T-helper 17 cell (primary cell): ENCODE results near the gene CCDC182. TPM values are rescaled to one million over a fixed set of nuclear protein-coding genes. Genes with fewer than 3 reads are reported as not detected.

Experiments used
- ATAC-seq: fragments of 150-1000 bp; cut with Tn5 transposase; 2 replicates; pipeline ENCODE4 v1.10.0; 2021; ENCODE audit warnings: mild to moderate bottlenecking, moderate library complexity
- DNase-seq, 3 donors: peaks; one replicate each; pipeline versions ENCODE4 v3.0.0 to v3.0.0-alpha.2; 2020 to 2021
- H3K9me3 ChIP-seq: one replicate; pipeline ENCODE4 v1.7.0; 2013; ENCODE audit warnings: low read length, mild to moderate bottlenecking; ENCODE audit not compliant: control insufficient read depth, poor library complexity, severe bottlenecking
- H3K27ac Mint-ChIP-seq: one replicate; pipeline ENCODE4 v1.8.0; 2022; ENCODE audit warnings: mild to moderate bottlenecking, moderate library complexity, mixed read lengths
- H3K27me3 Mint-ChIP-seq: one replicate; pipeline ENCODE4 v1.8.0; 2022; ENCODE audit warnings: mixed read lengths
- H3K36me3 Mint-ChIP-seq: one replicate; pipeline ENCODE4 v1.8.0; 2022; ENCODE audit warnings: low read depth, mixed read lengths
- H3K4me1 Mint-ChIP-seq: one replicate; pipeline ENCODE4 v1.8.0; 2022; ENCODE audit warnings: mild to moderate bottlenecking, mixed read lengths
- H3K4me3 Mint-ChIP-seq: one replicate; pipeline ENCODE4 v1.8.0; 2022; ENCODE audit warnings: mild to moderate bottlenecking, moderate library complexity, mixed read lengths
- total RNA-seq, 4 donors: library from RNA in 2 of 4; stranded (reverse) in 2 of 4; gene quantifications; one replicate each; pipeline ENCODE4 v1.2.3 and lab custom pipeline; 2022 to 2026

Gene CCDC182
- total RNA-seq, 2 donors from 2014 or later = not detected

DNA sequence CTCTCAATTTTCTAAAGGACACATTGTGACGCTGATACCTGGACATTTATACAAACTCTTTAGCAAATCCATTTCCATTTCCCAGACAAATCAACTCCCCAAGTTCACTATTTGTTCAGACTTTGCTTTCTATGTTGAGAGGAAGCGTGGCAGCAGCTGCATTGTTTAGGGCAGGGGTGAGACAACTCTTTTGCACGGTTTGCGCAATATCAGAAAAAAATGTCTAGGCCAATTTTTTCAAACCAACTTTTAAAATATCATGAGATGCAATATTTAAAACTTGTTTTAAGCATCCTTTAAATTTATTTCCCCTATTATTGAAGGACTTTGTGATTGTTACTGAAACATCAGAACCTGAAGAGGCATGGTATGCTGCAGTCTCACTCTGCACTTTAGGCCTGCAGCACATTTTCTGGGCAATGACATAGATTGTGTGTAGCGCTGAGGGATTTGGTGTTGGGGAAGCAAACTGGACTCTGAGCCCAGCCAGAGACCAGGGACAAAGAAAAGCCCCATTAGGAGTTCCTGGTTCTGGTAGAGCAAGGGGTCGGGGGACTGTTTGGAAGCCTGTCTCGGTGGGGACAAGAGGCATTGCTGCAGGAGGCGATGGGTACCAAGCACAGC is 6.4 kb upstream of the CCDC182 start:
- ATAC-seq (no peak), DNase-seq (no peak)
- Mint-ChIP-seq H3K36me3 (peaks cover 5% of the 10 kb centered on the region), H3K27ac (no peak overlapping the region), H3K4me1 (peaks cover 7% of the 10 kb centered on the region), H3K4me3 (no peak overlapping the region), H3K27me3 (peaks cover 26% of the 10 kb centered on the region)
- no peaks in the 10 kb centered on the region for H3K9me3 ChIP-seq

DNA sequence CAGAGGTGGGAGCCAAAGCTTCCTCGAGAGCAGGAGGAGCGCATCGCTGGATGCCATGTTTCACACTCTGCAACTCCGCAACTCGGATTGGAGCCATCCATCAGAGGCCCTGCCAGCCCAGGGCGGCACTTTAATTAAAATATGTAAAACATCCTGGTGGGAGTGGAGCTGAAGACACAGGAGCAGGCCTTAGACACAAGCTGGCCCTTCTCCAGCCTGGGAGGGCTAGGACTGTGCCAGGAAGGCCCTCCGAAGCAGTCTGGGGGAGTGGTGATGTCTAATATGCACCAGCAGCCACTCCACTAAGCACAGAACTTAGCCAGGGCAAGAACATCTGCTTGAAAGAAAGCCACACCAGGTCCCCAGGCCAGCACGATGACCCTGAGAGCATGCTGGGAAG is 5.8 kb upstream of the CCDC182 start:
- peaks cover 27% of the 10 kb centered on the region for H3K27me3 Mint-ChIP-seq
- DNase-seq (no peak), ATAC-seq (no peak)
- H3K9me3 ChIP-seq = no peaks in the 10 kb centered on the region
- peaks cover 9% of the 10 kb centered on the region for H3K4me1 Mint-ChIP-seq
- no peak overlapping the region for H3K27ac Mint-ChIP-seq
- H3K4me3 Mint-ChIP-seq = no peak overlapping the region
- peaks cover 5% of the 10 kb centered on the region for H3K36me3 Mint-ChIP-seq

DNA sequence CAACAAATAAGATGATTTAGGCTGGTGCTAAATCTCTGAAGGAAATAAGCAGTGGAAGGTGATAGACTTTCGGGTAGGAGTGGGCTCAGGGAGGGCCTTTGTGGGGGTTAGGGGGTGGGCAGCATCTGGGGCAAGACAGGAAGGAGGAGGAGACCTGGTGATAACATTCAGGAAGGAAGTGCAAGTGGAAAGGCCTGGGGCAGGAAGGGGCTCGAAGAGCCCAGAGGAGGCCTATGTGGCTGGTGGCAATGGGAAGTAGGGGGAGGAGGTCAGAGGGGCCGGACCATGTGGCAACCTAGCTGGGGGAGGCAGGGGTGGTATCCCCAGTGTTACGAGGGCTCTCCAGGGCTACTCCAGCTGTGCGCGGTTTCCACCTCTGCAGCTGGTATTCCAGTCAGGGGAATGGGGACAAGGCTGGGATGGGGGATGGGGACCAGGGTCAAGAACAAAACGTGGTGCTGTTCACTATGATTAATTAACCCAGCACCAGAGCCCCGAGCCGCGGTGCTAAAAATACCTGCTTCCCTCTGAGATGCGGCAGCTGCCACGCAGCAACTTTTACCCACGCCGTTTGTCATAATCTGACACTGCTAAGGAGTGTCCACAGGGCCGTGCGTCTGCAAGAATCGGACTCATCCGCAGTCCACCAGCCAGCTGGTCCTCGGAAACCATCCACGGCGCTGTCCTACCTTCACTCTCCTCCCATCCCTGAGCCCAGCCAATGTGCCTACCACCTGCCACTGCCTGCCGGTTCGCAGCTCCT is 5.2 kb upstream of the CCDC182 start:
- Mint-ChIP-seq H3K27me3 (peaks cover 27% of the 10 kb centered on the region), H3K27ac (peak overlapping the region; percentile 87), H3K4me3 (no peak overlapping the region), H3K36me3 (peaks cover 5% of the 10 kb centered on the region), H3K4me1 (peaks cover 9% of the 10 kb centered on the region)
- no peak for DNase-seq
- ATAC-seq = no peak
- H3K9me3 ChIP-seq = no peaks in the 10 kb centered on the region

DNA sequence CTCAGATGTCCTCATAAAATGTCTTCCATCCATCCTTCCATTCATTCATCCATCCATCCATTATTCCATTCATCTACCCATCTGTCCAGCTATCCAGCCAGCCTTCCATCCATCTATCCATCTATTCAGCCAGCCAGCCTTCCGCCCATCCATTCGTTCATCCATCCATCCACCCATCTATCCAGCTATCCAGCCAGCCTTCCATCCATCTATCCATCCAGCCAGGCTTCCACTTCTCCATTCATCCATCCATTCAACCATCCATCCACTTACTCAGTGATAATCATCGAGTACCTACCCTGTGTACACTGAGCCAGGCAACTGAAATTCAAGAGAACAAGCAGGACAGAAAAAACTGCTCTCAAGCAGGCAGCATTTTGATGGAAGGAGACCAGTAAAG is 4.6 kb upstream of the CCDC182 start:
- peaks cover 5% of the 10 kb centered on the region for H3K36me3 Mint-ChIP-seq
- no peak overlapping the region for H3K4me3 Mint-ChIP-seq
- ATAC-seq = no peak
- DNase-seq = no peak
- peaks cover 27% of the 10 kb centered on the region for H3K27me3 Mint-ChIP-seq
- no peaks in the 10 kb centered on the region for H3K9me3 ChIP-seq
- H3K27ac Mint-ChIP-seq = peak overlapping the region; percentile 87
- peaks cover 9% of the 10 kb centered on the region for H3K4me1 Mint-ChIP-seq

DNA sequence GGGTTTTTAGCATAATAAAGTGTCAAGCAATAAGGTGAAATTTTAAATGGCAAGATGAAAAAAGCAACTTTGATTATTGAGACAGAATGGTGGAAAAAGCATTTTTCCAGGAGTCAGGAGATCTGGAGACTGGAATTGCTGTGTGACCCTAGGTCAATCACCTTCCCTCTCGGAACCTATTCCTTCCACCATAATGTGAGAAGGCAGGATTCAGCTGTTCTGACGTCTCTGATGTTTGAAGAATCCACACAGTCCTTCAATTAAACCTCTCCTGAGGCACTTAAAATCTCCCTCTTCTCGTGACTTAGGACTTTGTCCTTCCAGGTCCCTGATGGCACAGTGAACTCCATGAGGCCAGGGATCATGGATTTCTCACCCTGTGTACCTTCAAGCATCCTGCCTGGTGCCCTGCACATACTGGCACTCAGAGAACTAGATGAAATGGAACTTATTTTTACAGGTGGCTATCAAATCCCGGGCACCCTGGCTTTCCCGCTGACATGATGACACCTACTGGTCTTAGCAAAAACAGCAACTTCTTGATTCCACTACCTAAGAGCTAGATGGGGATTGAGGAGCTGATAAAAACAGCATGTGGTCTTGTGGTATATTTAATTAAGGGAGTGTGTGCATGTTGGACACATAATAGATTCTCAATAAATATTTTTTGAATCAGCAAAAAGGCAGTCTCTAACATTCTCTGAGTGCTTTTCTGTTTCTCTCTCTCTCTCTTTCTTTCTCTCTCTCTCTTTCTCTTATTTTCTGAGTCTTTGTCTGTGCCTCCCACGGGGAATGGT is 2.3 kb upstream of the CCDC182 start:
- DNase-seq (peak in 1 of 3 donors; percentile 10), ATAC-seq (peak; percentile 73)
- Mint-ChIP-seq H3K36me3 (peaks cover 5% of the 10 kb centered on the region), H3K4me1 (peaks cover 12% of the 10 kb centered on the region), H3K4me3 (no peak overlapping the region), H3K27ac (no peak overlapping the region), H3K27me3 (peaks cover 41% of the 10 kb centered on the region)
- H3K9me3 ChIP-seq = no peaks in the 10 kb centered on the region

DNA sequence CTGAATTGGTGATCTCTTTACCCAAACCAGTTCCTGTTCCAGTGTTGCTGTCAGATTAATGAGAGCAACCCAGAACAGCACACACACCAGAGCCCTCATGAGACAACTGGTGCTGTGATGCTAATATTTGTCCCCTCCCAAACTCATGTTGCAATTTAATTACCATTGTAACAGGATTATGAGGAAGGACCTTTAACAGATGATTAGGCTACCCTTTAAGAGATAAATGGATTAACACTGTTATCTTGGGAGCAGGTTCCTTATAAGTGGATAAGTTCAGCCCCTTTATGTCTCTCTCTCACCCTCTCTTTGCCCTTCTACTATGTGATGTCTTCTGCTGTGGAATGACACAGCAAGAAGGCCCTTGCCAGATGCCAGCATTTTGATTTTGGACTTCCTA is 1.1 kb upstream of the CCDC182 start:
- Mint-ChIP-seq H3K27me3 (peaks cover 46% of the 10 kb centered on the region), H3K4me3 (no peak overlapping the region), H3K4me1 (peaks cover 12% of the 10 kb centered on the region), H3K27ac (no peak overlapping the region), H3K36me3 (peaks cover 5% of the 10 kb centered on the region)
- ATAC-seq (no peak), DNase-seq (no peak)
- no peaks in the 10 kb centered on the region for H3K9me3 ChIP-seq

DNA sequence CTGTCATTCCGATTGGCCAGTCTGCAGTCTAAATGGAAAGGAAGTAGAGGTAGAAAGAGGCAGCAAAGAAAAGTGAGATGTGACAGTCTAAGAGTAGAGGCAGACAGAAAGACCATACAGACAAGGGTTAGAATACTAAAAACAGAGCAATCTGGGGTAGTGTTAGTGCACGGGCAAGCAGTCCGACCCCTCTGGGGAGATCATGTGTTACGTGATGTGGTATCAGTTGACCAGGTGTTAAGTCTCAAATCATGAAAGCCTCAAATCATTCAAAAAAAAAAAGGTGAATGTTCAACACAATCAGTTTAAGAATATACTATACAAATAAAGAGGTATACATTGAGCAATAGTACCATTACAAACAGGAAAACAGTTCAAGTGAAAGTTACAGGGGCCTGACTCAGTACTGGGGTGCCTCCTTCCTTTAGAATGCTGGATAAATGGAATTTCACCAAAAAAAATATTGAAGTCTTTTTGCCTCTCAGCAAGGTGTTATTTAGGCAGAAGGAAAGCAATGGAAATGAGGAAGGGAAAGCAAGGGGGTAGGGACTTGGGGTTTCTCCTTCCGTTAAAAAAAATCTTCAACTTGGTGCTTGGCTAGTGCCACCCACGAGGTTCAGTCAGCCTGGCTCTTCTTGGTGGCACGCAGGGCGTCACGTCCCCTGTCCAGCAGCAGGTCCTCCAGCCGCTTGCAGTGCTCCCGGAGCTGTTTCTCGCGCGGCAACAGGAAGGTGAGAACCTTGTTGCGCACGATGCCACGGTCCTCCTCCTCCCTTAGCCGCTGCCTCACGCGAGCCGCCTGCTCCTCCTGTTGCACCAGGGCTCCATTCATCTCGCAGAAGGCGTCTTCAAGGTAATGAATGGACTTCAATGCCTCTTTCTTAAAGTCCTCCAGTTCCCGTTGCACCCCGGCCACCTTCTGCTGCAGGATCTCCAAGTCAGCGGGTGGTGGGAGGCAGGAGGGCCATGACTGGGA is 616 bp downstream of the CCDC182 start:
- Mint-ChIP-seq H3K4me1 (peaks cover 11% of the 10 kb centered on the region), H3K27me3 (peaks cover 51% of the 10 kb centered on the region), H3K27ac (no peak overlapping the region), H3K4me3 (no peak overlapping the region), H3K36me3 (peaks cover under 1% of the 10 kb centered on the region)
- no peaks in the 10 kb centered on the region for H3K9me3 ChIP-seq
- ATAC-seq (no peak), DNase-seq (no peak)

DNA sequence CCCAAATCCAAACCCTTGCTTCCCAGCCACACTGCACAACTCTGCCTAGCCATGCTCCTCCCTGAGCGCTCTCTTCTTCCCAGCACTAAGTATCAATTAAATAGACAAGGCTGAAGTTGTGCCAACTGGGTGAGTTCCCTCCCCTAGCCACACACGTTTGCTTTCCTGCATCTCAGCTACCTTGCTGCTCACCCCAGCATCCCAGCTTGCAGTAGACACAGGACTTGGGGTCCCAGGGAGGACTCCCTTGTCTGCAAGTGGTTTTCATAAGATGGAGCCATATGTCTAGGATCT is 4.9 kb downstream of the CCDC182 start:
- DNase-seq (no peak), ATAC-seq (no peak)
- Mint-ChIP-seq H3K36me3 (peaks cover 2% of the 10 kb centered on the region), H3K27ac (no peak overlapping the region), H3K27me3 (peaks cover 30% of the 10 kb centered on the region), H3K4me3 (no peak overlapping the region), H3K4me1 (peaks cover 7% of the 10 kb centered on the region)
- no peaks in the 10 kb centered on the region for H3K9me3 ChIP-seq

DNA sequence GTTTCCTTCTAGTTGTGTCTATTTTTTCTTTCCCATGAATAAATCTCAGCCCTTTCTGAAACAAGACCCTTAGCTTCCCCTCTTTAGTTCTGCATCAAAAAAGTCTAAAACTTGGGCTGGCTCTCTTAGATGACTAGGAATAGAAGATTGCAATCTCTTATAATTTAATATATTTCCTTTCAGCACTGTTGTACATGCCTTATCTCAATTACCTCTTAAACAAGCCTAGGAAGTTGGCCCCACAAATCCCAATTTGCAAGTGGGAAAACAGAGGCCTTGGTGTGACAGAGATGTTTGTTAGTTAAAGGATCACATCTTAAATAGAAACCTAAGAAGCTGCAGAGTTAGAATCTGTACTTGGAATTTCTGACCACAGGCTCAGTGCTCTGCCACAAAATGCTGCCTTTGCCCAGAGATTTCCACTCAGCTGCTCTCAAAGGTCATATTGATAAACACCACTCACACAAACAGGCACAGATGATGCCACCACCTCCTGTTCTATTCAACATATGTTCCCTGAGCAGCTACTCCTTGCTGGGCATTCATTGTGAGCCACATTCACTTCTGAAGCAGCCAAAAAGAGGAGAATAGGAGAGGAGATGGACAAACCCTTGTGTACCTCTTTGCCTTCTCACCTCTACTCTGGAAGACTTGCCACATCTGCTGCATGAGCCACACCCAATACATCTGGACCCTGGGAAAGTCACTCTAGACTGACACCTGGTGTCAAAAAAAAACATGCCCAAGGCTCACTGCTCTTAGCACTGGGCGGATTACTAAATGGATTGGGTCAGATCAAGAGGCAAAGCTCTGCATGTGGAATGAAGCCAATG is 5.5 kb downstream of the CCDC182 start:
- Mint-ChIP-seq H3K27me3 (peaks cover 35% of the 10 kb centered on the region), H3K36me3 (peaks cover 2% of the 10 kb centered on the region), H3K4me1 (peaks cover 7% of the 10 kb centered on the region), H3K27ac (no peak overlapping the region), H3K4me3 (no peak overlapping the region)
- H3K9me3 ChIP-seq = no peaks in the 10 kb centered on the region
- DNase-seq (no peak), ATAC-seq (no peak)

DNA sequence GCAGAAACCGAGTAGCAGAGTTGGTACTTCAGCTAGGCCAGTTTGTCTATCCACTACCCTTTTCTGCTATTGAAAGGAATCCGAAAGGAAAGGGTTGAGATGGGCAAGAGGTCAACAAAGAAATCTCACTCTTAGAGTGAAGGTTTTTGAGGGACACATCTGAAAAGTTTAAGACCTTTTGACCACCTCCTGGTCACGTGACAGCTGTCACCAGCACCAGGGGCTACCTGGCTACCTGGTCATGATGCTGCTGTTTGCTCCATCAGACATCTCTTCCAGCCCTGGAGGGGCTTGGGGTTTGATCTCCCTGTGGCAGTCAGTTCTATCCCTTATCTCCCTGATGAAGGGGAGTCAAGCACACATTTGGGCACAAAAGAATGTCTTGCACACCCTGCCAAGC is 7.6 kb downstream of the CCDC182 start:
- DNase-seq = no peak
- peaks cover 2% of the 10 kb centered on the region for H3K36me3 Mint-ChIP-seq
- H3K27ac Mint-ChIP-seq = no peak overlapping the region
- no peaks in the 10 kb centered on the region for H3K9me3 ChIP-seq
- no peak for ATAC-seq
- H3K27me3 Mint-ChIP-seq = peaks cover 30% of the 10 kb centered on the region
- H3K4me1 Mint-ChIP-seq = peaks cover 4% of the 10 kb centered on the region
- H3K4me3 Mint-ChIP-seq = no peak overlapping the region

DNA sequence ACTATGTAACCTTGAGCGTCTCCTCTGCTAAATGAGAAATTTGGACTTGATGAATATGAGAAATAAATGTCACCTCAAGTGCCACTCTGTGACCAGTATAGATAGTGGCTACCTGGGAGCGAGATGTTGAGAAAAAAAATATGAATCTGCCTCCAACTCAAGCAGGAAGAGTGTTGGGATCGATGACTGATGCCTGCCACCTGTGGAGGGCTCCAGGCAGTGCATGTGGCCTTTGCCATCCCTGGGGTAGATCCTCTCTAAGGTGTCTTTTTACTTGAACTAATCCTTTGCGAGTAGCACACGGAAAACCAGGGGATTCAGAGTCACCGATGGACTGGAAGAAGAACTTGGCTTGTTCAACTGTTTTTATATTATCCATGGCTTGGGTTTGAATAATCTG is 9.4 kb downstream of the CCDC182 start:
- DNase-seq (no peak), ATAC-seq (no peak)
- no peak overlapping the region for H3K27ac Mint-ChIP-seq
- H3K27me3 Mint-ChIP-seq = peaks cover 29% of the 10 kb centered on the region
- H3K4me3 Mint-ChIP-seq = no peak overlapping the region
- H3K4me1 Mint-ChIP-seq = peaks cover 4% of the 10 kb centered on the region
- no peaks in the 10 kb centered on the region for H3K9me3 ChIP-seq
- H3K36me3 Mint-ChIP-seq = peaks cover 2% of the 10 kb centered on the region

DNA sequence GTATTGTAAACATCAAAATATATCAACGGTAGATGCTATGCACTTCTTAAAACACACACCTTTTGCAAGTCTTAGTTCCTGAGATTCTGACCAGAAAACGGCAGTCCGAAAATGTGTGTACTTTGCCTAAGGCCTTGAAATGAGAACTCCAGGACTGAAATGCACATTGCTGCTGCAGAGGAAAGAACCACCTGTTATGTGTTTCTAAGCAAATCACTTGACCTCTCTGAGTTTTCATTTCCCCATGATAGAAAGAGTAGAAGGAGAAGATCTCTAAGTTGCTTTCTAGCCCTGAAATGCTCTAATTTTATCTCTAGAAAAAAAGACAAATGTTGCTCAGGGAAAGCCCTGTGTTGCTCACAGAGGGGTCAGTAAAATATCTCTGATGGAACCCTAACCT is 9.9 kb downstream of the CCDC182 start:
- ATAC-seq (no peak), DNase-seq (no peak)
- H3K36me3 Mint-ChIP-seq = peaks cover 4% of the 10 kb centered on the region
- H3K27me3 Mint-ChIP-seq = peaks cover 33% of the 10 kb centered on the region
- peaks cover 6% of the 10 kb centered on the region for H3K4me1 Mint-ChIP-seq
- no peak overlapping the region for H3K4me3 Mint-ChIP-seq
- H3K9me3 ChIP-seq = no peaks in the 10 kb centered on the region
- H3K27ac Mint-ChIP-seq = no peak overlapping the region
